Endothelial cell (in vitro differentiated cells): ENCODE results near the gene TNFSF18. TPM values are rescaled to one million over a fixed set of nuclear protein-coding genes. Genes with fewer than 3 reads are reported as not detected.

Experiments used
- DNase-seq: peaks from one replicate; pipeline ENCODE4 v3.0.0; 2021; ENCODE audit warnings: low spot score
- H3K27ac Mint-ChIP-seq: one replicate; pipeline ENCODE4 v1.8.0; 2021; ENCODE audit warnings: mixed read lengths, inconsistent platforms; ENCODE audit not compliant: unreplicated experiment
- H3K27me3 Mint-ChIP-seq: one replicate; pipeline ENCODE4 v1.8.0; 2021; ENCODE audit warnings: mild to moderate bottlenecking, moderate library complexity, mixed read lengths, inconsistent platforms; ENCODE audit not compliant: unreplicated experiment
- H3K36me3 Mint-ChIP-seq: one replicate; pipeline ENCODE4 v1.8.0; 2021; ENCODE audit warnings: mild to moderate bottlenecking, low read depth, mixed read lengths, inconsistent platforms; ENCODE audit not compliant: unreplicated experiment
- H3K4me1 Mint-ChIP-seq: one replicate; pipeline ENCODE4 v1.8.0; 2021; ENCODE audit warnings: mild to moderate bottlenecking, mixed read lengths, inconsistent platforms; ENCODE audit not compliant: unreplicated experiment
- H3K4me3 Mint-ChIP-seq: one replicate; pipeline ENCODE4 v1.8.0; 2021; ENCODE audit warnings: mild to moderate bottlenecking, mixed read lengths, inconsistent platforms; ENCODE audit not compliant: unreplicated experiment
- H3K9me3 Mint-ChIP-seq: one replicate; pipeline ENCODE4 v1.8.0; 2021; ENCODE audit warnings: mixed read lengths, inconsistent platforms; ENCODE audit not compliant: unreplicated experiment
- CTCF ChIP-seq: fragments of 200-600 bp; sonication (generic); IDR thresholded peaks from one replicate; pipeline ENCODE4 v1.5.0; 2021; ENCODE audit warnings: antibody characterized with exemption; ENCODE audit not compliant: unreplicated experiment
- total RNA-seq: library from RNA; stranded (reverse); fragmentation: NEBNext Ultra II Directional; extraction: Animal tissue kit (Norgen Biotek cat#: 25700); gene quantifications from one replicate; pipeline ENCODE4 v1.2.1, GENCODE V29; 2021; ENCODE audit not compliant: unreplicated experiment

Gene TNFSF18
- total RNA-seq, 1 donor from 2014 or later = 0.33 TPM

- H3K27ac Mint-ChIP-seq = no peak overlapping the region
- H3K36me3 Mint-ChIP-seq = no peaks in the 10 kb centered on the region
- DNase-seq = no peak
- H3K27me3 Mint-ChIP-seq = no peaks in the 10 kb centered on the region
- H3K9me3 Mint-ChIP-seq = no peaks in the 10 kb centered on the region
- H3K4me1 Mint-ChIP-seq = no peaks in the 10 kb centered on the region
- H3K4me3 Mint-ChIP-seq = no peak overlapping the region
- TF ChIP-seq CTCF = no peak
Observed at GRCh38 chr1:173014160-173014559, 36.6 kb downstream of the TNFSF18 start.

- no peaks in the 10 kb centered on the region for H3K36me3 Mint-ChIP-seq
- H3K4me1 Mint-ChIP-seq = no peaks in the 10 kb centered on the region
- H3K27me3 Mint-ChIP-seq = no peaks in the 10 kb centered on the region
- H3K4me3 Mint-ChIP-seq = no peak overlapping the region
- no peak for DNase-seq
- no peak for TF ChIP-seq CTCF
- H3K9me3 Mint-ChIP-seq = no peaks in the 10 kb centered on the region
- H3K27ac Mint-ChIP-seq = no peak overlapping the region
Observed at GRCh38 chr1:173012126-173012525, 38.6 kb downstream of the TNFSF18 start.

GRCh38 chr1:173009597-173009996 lies 41.1 kb downstream of the TNFSF18 start:
- no peaks in the 10 kb centered on the region for H3K9me3 Mint-ChIP-seq
- H3K27ac Mint-ChIP-seq = no peak overlapping the region
- no peaks in the 10 kb centered on the region for H3K27me3 Mint-ChIP-seq
- H3K4me1 Mint-ChIP-seq = no peaks in the 10 kb centered on the region
- no peak for TF ChIP-seq CTCF
- DNase-seq = no peak
- H3K4me3 Mint-ChIP-seq = no peak overlapping the region
- H3K36me3 Mint-ChIP-seq = no peaks in the 10 kb centered on the region

GRCh38 chr1:173005196-173005864 lies 45.4 kb downstream of the TNFSF18 start:
- Mint-ChIP-seq H3K4me3 (no peak overlapping the region), H3K27me3 (no peaks in the 10 kb centered on the region), H3K9me3 (no peaks in the 10 kb centered on the region), H3K36me3 (no peaks in the 10 kb centered on the region), H3K27ac (no peak overlapping the region), H3K4me1 (no peaks in the 10 kb centered on the region)
- DNase-seq = no peak
- TF ChIP-seq CTCF = no peak

- Mint-ChIP-seq H3K4me3 (no peak overlapping the region), H3K27ac (no peak overlapping the region), H3K27me3 (no peaks in the 10 kb centered on the region), H3K9me3 (no peaks in the 10 kb centered on the region), H3K4me1 (no peaks in the 10 kb centered on the region), H3K36me3 (no peaks in the 10 kb centered on the region)
- DNase-seq = no peak
- TF ChIP-seq CTCF = no peak
Observed at GRCh38 chr1:173002891-173003838, 47.6 kb downstream of the TNFSF18 start.
